ENCODE data around the gene BTBD6.

GRCh38 chr14:105273062-105273461 is 24.7 kb downstream of the BTBD6 start:
- TF ChIP-seq CTCF (IDR thresholded peaks at IDR 0.05) (no peak), POLR2A (IDR thresholded peaks at IDR 0.05) (no peak)
